Astrocyte (in vitro differentiated cells and primary cell): ENCODE data around the gene MALL.

Source experiments
- EZH2 ChIP-seq: IDR thresholded peaks from 2 replicates; pipeline ENCODE4 v1.6.1; 2012; ENCODE audit warnings: mild to moderate bottlenecking, low read length, inconsistent platforms; ENCODE audit not compliant: insufficient read depth
- TF ChIP-seq, protein P1 (sequence below): IDR thresholded peaks from 2 replicates; pipeline ENCODE4 v1.5.1; 2011; ENCODE audit warnings: low read depth, mild to moderate bottlenecking, inconsistent platforms, low read length, moderate library complexity; ENCODE audit not compliant: insufficient read depth

DNA sequence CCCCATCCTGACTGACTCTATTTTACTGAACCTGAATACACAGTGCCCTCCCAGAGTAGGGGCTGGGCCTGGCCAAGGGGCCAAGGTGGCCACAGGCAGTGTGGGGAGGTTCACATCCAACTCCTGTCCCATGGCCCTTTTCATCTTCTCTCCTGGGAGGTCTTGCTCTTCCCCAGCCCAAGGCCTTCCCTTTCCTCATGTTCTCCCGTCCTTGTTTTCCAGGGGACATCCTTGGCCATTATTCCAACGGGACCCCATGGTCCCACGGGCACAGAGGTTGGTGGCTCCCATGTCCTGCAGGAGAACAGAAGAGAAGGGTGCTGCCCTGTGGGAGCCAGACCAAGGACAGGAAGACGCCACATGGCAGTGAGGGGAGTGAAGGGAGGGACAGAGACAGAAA lies 10.4 kb downstream of the MALL start:
- TF ChIP-seq, protein P1, sequence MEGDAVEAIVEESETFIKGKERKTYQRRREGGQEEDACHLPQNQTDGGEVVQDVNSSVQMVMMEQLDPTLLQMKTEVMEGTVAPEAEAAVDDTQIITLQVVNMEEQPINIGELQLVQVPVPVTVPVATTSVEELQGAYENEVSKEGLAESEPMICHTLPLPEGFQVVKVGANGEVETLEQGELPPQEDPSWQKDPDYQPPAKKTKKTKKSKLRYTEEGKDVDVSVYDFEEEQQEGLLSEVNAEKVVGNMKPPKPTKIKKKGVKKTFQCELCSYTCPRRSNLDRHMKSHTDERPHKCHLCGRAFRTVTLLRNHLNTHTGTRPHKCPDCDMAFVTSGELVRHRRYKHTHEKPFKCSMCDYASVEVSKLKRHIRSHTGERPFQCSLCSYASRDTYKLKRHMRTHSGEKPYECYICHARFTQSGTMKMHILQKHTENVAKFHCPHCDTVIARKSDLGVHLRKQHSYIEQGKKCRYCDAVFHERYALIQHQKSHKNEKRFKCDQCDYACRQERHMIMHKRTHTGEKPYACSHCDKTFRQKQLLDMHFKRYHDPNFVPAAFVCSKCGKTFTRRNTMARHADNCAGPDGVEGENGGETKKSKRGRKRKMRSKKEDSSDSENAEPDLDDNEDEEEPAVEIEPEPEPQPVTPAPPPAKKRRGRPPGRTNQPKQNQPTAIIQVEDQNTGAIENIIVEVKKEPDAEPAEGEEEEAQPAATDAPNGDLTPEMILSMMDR: no peak
- no peak for TF ChIP-seq EZH2
